Activated naive CD4-positive, alpha-beta T cell treated with Interleukin-2 at 50 U/mL for 16 hours (primary cell): ENCODE measurements around the gene TCF3.

Source experiments
- DNase-seq: peaks from one replicate; pipeline ENCODE4 v3.0.0-alpha.2; 2020

Gene TCF3

DNA sequence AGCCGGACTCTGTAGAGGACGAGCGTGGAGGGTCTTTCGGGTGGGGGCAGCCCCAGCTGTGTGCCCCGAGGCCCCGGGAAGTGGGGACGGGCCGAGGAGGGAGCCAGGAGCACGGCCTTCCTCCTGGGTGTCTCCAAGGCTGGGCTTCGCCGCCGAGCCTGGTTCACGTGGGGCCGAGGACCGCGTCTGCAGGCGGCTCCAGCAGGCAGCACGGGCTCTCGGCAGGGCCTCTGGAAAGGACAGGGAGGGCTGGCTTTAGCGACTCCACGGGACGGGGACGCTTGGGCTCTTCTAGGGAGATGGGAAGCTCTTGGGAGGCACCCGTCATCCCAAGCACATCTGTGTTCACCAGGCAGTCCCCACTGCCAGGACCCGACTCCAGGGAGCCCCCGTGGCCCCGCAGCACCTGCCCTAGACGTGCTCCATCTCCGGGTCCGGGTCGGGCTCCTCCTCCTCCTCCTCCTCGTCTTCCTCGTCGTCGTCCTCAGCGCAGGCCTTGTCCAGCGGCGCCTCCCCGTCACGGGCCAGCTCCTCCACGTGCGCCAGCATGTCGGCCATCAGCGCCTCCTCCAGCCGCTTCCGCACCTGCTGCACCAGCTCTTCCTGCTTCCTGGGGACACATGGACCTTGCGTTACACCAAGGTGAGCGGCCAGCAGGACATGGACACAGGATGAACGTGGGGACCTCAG lies 74.3 kb downstream of the TCF3 start:
- DNase-seq, result no peak

- no peak for DNase-seq
Measured at GRCh38 chr19:1577090-1577928, 75.1 kb downstream of the TCF3 start.

DNA sequence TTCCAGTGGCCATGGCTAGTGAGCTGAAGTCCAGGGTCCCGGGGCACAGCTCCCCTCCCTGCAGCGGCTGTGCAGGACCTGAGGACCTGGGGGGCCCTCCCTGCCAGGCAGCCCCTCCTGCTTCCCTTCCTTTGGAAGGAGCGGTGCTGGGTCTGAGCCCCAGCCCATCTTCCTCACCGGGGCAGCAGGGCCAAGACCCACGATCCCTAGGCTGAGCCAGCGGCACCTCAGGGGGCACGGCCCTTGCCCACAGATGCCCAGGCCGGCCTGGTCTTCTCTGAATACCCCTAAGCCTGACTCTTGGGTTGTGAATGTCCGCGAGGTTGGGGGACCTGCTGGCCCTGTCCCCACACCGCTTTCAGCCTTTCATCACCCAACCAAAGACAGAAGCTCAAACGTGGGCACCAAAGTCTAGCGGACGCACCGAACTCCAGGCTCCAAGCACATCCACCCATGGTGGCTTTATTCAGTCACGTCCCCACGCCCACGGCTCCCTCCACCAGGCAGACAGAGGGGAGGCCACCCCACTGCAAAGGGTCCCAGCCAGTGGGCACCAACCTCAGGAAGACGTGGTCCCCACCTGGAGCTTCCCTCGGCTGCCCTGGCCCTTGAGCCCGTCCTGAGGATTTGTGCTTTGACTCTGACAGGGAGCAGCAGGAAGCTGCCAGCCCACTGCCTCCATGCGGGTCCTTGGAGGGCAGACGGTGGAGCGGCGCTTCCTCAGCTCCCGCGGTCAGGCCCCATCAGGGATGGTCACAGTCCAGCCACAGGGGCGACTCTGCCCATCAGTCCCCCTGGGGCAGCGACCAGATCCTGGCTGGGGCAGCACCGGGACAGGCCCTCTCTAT lies 75.9 kb downstream of the TCF3 start:
- DNase-seq, result no peak

- no peak for DNase-seq
Measured at GRCh38 chr19:1575323-1576241, 76.8 kb downstream of the TCF3 start.

DNA sequence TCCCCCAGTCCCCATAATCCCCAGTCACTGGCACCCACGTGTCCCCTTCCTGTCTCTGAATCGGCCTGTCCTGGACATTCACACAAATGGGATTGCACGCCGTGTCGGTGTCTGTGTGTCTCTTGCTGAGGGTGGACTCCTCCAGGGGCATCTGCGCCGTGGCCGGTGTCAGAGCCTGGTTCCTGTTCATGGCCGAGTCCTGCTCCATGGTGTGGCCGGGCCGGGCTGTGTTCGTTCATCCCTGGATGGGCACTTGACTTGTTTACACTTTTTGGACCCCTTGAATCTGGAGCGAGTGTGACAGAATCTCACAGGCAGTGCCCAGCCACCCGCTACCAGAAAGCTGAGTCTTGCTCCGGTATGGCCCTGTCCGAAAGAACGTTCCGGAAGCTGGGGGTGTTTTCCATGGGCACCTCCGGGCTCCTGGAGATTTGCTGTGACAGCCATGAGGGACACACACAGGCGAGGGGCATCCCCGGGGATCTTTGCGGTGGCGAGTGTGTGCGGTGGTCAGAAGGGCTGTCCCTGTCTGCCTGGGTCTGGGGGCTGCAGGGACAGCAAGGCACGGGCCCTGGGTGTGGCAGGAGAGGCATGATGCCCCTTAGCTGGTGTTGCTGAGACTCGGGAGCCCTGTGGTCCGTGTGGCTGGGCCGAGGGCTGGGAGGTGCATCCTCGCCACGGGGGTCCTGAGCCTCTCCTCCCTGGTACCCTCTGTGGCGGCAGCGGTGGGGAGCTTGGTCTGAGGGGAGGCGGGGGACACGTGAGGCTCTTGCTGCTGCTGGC lies 77.9 kb downstream of the TCF3 start:
- no peak for DNase-seq

DNA sequence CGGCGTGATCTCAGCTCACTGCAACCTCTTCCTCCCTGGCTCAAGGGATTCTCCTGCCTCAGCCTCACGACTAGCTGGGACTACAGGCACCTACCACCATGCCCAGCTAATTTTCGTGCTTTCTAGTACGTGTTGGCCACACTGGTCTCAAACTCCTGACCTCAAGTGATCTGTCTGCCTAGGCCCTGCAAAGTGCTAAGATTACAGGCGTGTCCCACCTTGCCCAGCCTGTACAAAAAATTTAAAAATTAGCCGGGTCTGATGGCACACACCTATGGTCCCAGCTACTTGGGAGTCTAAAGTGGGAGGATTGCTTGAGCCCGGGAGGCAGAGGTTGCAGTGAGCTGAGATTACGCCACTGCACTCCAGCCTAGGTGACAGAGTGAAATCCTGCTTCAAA lies 79.6 kb downstream of the TCF3 start:
- no peak for DNase-seq

GRCh38 chr19:1571358-1571757 lies 81.1 kb downstream of the TCF3 start:
- no peak for DNase-seq

DNA sequence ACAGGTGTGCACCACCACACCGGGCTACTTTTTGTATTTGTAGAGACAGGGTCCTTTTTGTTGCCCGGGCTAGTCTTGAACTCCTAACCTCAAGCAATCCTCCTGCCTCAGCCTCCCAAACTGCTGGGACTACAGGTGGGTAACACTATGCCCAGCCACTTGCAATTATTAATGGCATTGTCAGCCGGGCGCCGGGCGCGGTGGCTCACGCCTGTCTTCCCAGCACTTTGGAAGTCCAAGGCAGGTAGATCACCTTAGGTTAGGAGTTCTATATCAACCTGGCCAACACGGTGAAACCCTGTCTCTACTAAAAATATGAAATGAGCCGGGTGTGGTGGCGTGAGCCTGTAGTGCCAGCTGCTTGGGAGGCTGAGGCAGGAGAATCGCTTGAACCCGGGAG lies 81.6 kb downstream of the TCF3 start:
- no peak for DNase-seq

DNA sequence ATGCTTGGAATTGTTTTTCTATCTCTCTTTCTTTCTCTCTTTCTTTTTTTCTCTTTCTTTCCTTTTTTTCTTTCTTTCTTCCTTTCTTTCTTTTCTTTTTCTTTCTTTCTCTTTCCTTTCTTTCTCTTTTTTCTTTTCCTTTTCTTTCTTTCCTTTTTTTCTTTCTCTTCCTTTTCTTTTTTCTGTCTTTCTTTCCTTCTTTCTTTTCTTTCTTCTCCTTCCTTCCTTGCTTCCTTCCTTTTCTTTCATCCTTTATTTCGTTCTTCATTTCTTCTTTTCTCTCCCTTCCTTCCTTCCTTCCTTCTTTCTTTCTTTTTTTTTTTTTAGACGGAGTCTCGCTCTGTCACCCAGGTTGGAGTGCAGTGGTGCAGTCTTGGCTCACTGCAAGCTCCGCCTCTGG lies 82.4 kb downstream of the TCF3 start:
- DNase-seq, result no peak

DNA sequence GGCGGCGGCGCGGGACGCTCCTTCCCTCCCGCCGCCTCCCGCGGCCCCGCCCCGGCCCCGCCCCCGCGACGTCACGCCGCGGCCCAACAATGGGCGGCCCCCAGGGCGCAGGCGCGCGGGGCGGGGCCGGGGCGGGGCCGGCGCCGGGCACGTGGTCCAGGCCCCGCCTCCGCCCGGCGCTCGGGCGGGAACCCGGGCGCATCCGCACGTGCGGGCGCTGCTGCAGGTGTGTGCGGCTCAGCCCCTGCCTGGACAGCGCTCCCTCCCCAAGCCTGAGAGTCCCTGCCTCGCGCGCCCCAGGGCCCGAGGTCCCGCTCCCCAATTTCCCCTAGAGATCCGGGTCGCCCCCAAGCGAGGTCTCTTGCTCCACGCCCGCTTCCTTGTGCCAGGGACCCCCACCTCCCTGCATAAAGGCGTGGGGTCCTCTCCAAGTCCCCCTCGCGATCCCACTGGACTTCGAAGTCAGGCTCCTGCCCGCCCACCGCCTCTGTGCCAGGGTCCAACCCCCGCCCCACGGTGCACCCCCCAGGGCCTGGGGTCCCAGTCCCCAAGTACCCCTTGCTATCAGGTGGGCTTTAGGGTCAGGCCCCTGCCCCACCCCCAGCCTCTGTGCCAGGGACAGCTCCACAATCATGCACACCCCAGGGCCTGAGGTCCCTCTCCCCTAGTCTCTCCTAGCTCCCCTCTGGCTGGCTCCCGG lies 83.9 kb downstream of the TCF3 start, which contains the start of gene MEX3D:
TSS of gene MEX3D (minus strand) at position 6 of the 700 bp plus-strand sequence. CDS start 267 bp downstream, outside the sequence.
- peak; percentile 79 for DNase-seq

DNA sequence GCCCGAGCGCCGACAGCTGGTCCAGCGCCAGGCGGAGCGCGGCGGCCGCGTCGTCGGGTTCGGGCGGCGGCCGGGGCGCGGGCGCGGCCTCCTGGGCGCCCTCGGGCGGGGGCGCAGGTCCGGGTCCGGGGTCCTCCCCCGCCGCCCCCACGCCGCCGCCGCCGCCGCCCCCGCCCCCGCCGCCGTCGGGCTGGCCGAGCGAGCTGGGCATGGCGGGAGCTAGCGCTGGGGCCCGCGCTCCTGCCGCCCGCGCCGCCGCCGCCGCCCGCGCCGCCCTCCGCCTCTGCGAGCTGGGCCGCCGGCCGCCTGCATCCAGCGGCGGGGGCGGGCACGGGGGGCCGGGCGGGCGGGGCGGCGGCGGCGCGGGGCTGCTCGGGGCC lies 84.6 kb downstream of the TCF3 start:
- no peak for DNase-seq

DNA sequence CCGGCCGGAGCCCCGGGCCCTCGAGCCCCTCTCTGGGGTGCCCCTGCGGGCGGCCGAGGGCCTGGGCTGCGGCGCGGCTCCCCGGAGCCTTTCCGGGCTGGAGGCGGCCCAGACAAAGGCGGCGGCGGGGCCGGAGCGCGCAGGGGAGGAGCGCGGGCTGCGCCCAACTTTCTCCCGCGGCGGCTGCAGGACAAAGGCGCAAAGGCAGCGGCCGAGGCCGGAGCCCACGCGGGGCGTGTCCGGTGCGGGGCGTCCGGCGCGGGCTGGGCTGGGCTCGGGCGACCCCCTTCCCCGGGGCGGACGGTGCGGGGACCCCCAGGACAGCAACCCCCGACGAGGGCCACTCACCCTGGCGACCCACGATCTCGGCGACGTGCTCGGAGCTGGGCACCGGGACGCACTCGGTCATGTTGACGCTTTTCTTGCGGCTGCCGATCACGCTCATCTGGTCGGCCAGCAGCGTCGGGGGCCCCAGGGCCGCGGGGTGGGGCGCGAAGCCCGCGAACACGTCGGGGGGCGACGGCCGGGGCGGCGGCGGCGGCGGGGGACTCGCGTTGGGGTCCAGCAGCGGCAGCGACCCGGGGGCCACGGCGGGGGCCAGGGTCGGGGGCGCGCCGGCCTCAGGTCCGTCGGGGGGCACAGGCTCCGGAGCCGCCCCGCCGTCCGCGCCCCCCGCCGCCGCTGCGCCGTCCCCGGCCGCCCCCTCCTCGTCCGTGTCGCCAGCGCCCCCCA lies 85.1 kb downstream of the TCF3 start:
- no peak for DNase-seq

DNA sequence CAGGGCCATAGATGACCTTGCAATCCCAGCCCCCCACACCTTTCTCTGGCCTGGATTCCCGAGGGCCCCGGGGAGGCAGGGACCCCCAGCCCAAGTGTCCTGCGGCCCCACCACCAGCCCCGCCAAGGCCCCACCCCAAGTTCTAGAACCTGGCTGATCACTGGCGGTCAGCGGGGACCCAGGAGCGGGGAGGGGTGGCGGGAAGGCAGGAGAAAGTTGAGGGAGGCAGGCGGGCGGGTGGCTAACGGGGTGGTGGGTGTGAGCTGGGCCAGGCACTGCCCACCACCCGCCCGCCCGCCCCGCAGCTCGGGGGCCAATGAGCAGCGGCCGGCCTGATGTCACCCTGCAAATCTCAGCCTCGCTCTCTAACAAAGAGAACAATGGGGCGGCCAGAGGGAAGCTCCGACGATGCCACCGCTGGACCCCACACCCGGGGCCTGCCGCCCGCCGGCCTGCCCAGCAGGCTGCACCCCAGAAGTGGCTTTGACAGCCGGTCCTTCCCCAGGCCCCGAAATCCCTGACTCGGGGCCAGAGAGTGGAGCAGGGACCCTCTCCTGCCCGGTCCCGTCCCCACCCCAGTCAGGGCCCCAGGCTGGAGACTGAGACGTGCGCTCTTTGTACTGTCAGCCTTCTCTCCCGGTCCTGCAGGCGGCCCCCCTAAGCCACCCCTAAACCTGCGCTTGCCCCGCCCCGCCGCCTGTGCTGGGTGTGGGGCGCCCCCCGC lies 85.9 kb downstream of the TCF3 start:
- DNase-seq, result no peak

DNA sequence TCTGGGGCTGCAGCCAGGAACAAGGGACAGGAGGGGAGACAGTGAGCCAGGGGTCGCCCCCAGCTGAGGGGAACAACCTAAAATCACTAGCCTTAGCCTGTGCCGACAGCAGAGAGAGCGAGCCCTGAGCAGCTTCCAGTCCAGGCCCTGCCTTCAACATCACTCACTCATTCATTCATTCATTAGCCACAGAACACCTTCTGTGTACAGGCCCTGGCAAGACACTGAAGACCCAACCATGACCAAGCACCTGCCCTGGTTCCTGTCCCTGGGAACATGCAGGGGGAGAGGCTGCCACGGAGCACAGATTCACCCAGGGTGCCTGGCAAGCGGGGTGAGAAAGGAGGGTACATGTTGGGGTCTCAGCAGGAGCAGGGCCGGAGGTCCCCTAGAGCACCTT lies 89.2 kb downstream of the TCF3 start:
- no peak for DNase-seq

DNA sequence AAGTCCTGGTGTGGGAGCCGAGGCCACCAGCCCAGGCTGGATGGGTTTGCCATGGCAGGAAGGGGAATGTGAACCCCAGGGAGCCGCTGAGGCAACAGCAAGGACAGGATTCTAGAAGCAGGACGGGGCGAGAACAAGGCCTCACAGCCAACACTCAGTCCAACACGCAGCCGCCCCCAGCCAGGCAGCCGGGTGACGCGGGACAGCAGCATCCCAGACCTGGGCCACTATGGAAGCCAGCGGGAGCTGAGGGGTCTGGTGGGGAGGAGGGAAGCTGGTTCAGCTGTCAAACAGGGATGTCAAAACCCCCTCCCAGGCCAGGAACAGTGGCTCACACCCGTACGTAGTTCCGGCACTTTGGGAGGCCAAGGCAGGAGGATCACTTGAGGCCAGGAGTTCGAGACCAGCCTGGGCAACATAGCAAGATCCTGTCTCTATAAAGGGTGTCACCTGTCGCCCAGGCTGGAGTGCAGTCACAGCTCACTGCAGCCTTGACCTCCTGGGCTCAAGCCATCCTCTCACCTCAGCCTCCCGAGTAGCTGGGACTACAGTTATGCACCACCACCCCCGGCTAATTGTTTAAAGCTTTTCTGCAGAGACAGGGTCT lies 91.1 kb downstream of the TCF3 start:
- DNase-seq, result no peak

GRCh38 chr19:1560286-1560882 lies 92.0 kb downstream of the TCF3 start:
- no peak for DNase-seq
